CD8-positive, alpha-beta memory T cell (primary cell): ENCODE data around the gene SNTG2. TPM values are rescaled to one million over a fixed set of nuclear protein-coding genes. Genes with fewer than 3 reads are reported as not detected.

Experiments used
- CTCF ChIA-PET: fragments of 350-600 bp; sonication (Branson Sonifier 250); formaldehyde crosslinking; loops from one replicate; lab custom pipeline; 2021; ENCODE audit warnings: antibody characterized with exemption; lab: Charles Lee
- POLR2A ChIA-PET: fragments of 350-600 bp; sonication (Branson Sonifier 250); formaldehyde crosslinking; loops from one replicate; lab custom pipeline; 2021; ENCODE audit warnings: antibody characterized with exemption; lab: Charles Lee
- DNase-seq, 5 donors: peaks; one replicate each; pipeline versions ENCODE4 v3.0.0 to v3.0.0-alpha.2; 2020 to 2022; ENCODE audit warnings: mixed read lengths in 1 of 5
- H3K27ac ChIP-seq: one replicate; pipeline ENCODE4 v1.7.0; 2013; ENCODE audit warnings: low read depth, mild to moderate bottlenecking, low read length, moderate library complexity
- H3K27me3 ChIP-seq: 2 replicates; pipeline ENCODE4 v1.7.0; 2013; ENCODE audit warnings: low read length, mild to moderate bottlenecking; ENCODE audit not compliant: insufficient read depth, poor library complexity, severe bottlenecking
- H3K36me3 ChIP-seq: 2 replicates; pipeline ENCODE4 v1.7.0; 2013; ENCODE audit warnings: mild to moderate bottlenecking, low read length, moderate library complexity; ENCODE audit not compliant: insufficient read depth
- H3K4me1 ChIP-seq: 2 replicates; pipeline ENCODE4 v1.7.0; 2013; ENCODE audit warnings: mild to moderate bottlenecking, low read length, moderate library complexity; ENCODE audit not compliant: insufficient read depth
- H3K4me3 ChIP-seq: 2 replicates; pipeline ENCODE4 v1.7.0; 2013; ENCODE audit warnings: mild to moderate bottlenecking, low read length
- H3K9me3 ChIP-seq: 2 replicates; pipeline ENCODE4 v1.7.0; 2013; ENCODE audit warnings: mild to moderate bottlenecking, low read length
- H3K27ac Mint-ChIP-seq, 8 donors: one replicate each; pipeline ENCODE4 v1.8.0; 2020 to 2021; ENCODE audit warnings: mixed read lengths in 8 of 8, mild to moderate bottlenecking in 6 of 8, inconsistent platforms in 3 of 8, moderate library complexity in 3 of 8
- H3K27me3 Mint-ChIP-seq, 2 donors: one replicate each; pipeline ENCODE4 v1.8.0; 2020 to 2021; ENCODE audit warnings: mixed read lengths in 2 of 2, mild to moderate bottlenecking in 1 of 2, moderate library complexity in 1 of 2
- H3K36me3 Mint-ChIP-seq, 3 donors: one replicate each; pipeline ENCODE4 v1.8.0; 2020 to 2021; ENCODE audit warnings: mixed read lengths in 3 of 3, inconsistent platforms in 1 of 3, mild to moderate bottlenecking in 1 of 3
- H3K4me1 Mint-ChIP-seq, 3 donors: one replicate each; pipeline ENCODE4 v1.8.0; 2020 to 2021; ENCODE audit warnings: mixed read lengths in 3 of 3, inconsistent platforms in 1 of 3, mild to moderate bottlenecking in 1 of 3
- H3K4me3 Mint-ChIP-seq, 7 donors: one replicate each; pipeline ENCODE4 v1.8.0; 2020 to 2021; ENCODE audit warnings: mixed read lengths in 7 of 7, mild to moderate bottlenecking in 6 of 7, moderate library complexity in 4 of 7, inconsistent platforms in 2 of 7
- H3K9me3 Mint-ChIP-seq, 5 donors: one replicate each; pipeline ENCODE4 v1.8.0; 2020 to 2022; ENCODE audit warnings: mixed read lengths in 5 of 5, mild to moderate bottlenecking in 3 of 5, moderate library complexity in 2 of 5, inconsistent platforms in 1 of 5
- polyA plus RNA-seq: library from polyadenylated mRNA; unstranded; fragments of 300-500 nt; fragmentation: Illumina TruSeq; gene quantifications from one replicate; pipeline ENCODE4 v1.2.3, GENCODE V29; 2021
- total RNA-seq, 2 experiments: library from RNA; stranded (reverse); gene quantifications; one replicate each; pipeline ENCODE4 v1.2.3, GENCODE V29; 2021

SNTG2 gene
- total and polyA plus RNA-seq, 3 experiments from 2014 or later: 0.30 to 1.7 (median 1.3) TPM

DNA sequence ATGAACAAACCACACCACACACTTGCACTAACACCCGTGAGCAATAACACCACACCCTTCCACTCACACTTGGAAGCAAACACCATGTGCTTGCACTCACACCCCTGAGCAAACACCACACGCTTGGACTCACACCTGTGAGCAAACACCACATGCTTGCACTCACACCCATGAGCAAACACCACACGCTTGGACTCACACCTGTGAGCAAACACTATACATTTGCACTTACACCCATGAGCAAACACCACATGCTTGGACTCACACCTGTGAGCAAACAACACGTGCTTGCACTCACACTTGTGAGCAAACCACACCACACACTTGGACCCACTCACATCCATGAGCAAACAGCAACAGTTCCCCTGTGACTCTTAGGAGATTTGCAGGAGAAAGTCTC, 24.4 kb downstream of the SNTG2 start:
- H3K4me3 Mint-ChIP-seq: peak overlapping the region in 5 of 7 donors; percentile 30 to 84 (median 74)
- peak overlapping the region in 2 of 8 donors; percentile 40 to 71 for H3K27ac Mint-ChIP-seq
- peaks cover 3 to 8% (median 4%) of the 10 kb centered on the region in 5 donors for H3K9me3 Mint-ChIP-seq
- Histone ChIP-seq H3K4me1 (peaks cover 22% of the 10 kb centered on the region), H3K27ac (no peak overlapping the region), H3K36me3 (no peaks in the 10 kb centered on the region), H3K9me3 (no peaks in the 10 kb centered on the region), H3K4me3 (no peak overlapping the region), H3K27me3 (no peaks in the 10 kb centered on the region)
- H3K27me3 Mint-ChIP-seq: peaks cover 6 to 12% of the 10 kb centered on the region in 2 donors
- POLR2A ChIA-PET: interaction anchor here (2.1 kb wide), 1 partner anchor 24 kb away, joined by 11 read pairs; the partner anchor contains the start of gene SNTG2
- CTCF ChIA-PET: interaction anchor here (1.3 kb wide), 1 partner anchor 22 kb away, joined by 4 read pairs; no protein-coding TSS in a partner anchor
- no peak for DNase-seq
- H3K4me1 Mint-ChIP-seq: peaks cover 24 to 66% (median 26%) of the 10 kb centered on the region in 3 donors
- H3K36me3 Mint-ChIP-seq: peaks cover 0 to 8% (median 0%) of the 10 kb centered on the region in 3 donors

DNA sequence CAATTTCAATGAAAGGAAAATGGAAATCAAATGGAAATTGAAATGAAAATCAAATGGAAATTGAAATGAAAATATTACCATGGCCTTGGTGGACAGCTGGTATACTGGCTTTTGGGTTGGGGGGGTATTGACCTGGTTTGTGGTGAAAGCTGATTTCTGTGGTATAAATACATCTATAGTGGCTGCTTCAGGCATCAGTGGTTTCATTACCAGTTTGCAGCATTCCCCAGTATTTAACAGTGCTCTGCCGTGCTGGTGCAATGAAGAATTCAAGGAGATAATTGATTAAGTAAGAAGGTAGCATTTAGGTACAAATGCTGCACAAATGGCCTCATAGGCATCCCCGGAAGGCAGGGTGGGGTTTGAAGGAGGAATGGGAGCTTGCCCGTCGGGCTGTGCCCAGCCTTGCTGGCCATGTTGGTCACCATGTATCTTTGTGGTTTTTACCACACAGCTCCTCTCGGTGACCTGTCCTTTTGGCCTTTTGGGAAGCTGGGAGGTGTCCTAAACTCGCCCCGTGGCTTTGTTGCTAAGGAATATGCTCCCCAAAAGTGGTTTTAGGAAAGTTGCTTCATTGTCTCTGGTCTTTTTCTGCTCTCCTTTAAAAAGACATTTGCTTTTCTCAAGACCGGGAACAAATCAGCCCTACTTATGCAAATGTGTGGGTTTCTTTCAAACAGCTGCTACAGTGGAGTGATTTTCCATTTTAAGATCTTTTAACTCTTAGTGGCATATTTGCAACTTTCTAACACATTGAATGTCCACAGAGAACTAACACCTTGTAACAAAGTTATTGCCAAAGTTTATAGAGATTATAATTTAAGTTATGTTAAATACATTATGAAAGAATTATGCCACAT, 28.6 kb downstream of the SNTG2 start:
- H3K36me3 ChIP-seq: no peaks in the 10 kb centered on the region
- H3K9me3 ChIP-seq: no peaks in the 10 kb centered on the region
- ChIA-PET CTCF (interaction anchor here (0.7 kb wide), 1 partner anchor 20 kb away, joined by 3 read pairs; no protein-coding TSS in a partner anchor), POLR2A (no interaction called here)
- H3K4me1 Mint-ChIP-seq: peaks cover 13 to 34% (median 14%) of the 10 kb centered on the region in 3 donors
- H3K27me3 Mint-ChIP-seq: peaks cover 7 to 19% of the 10 kb centered on the region in 2 donors
- DNase-seq: no peak
- no peaks in the 10 kb centered on the region for H3K27me3 ChIP-seq
- H3K4me1 ChIP-seq: peaks cover 10% of the 10 kb centered on the region
- no peak overlapping the region for H3K27ac ChIP-seq
- peaks cover 0 to 5% (median 0%) of the 10 kb centered on the region in 3 donors for H3K36me3 Mint-ChIP-seq
- H3K4me3 ChIP-seq: no peak overlapping the region
- peak overlapping the region in 1 of 7 donors; percentile 25 for H3K4me3 Mint-ChIP-seq
- H3K27ac Mint-ChIP-seq: peak overlapping the region in 1 of 8 donors; percentile 10
- H3K9me3 Mint-ChIP-seq: peaks cover 0 to 7% (median 0%) of the 10 kb centered on the region in 5 donors

DNA sequence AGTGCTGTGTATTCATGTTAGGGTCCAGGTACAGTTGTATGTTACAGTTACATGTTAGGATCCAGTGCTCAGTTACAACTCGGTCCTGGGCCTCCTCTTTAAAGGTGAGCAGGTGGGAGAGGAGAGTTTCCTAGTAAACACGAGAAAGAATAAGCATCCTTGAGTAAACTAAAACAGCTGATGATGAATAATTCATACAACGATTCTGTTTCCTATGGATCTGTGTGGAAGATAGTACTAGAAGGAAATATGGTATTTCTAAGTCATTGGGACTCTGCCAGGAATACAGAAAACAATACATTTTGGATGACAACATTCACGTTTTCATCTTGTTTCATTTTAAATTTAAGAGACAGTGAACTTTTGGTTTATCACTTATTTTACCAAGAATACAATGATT, 29.5 kb downstream of the SNTG2 start:
- no peaks in the 10 kb centered on the region for H3K36me3 ChIP-seq
- H3K27ac ChIP-seq: no peak overlapping the region
- H3K4me1 Mint-ChIP-seq: peaks cover 5 to 34% (median 5%) of the 10 kb centered on the region in 3 donors
- no peak for DNase-seq
- no peak overlapping the region for H3K4me3 ChIP-seq
- peaks cover 9 to 28% of the 10 kb centered on the region in 2 donors for H3K27me3 Mint-ChIP-seq
- H3K27ac Mint-ChIP-seq: no peak overlapping the region
- no peaks in the 10 kb centered on the region for H3K9me3 ChIP-seq
- ChIA-PET POLR2A (no interaction called here), CTCF (no interaction called here)
- H3K36me3 Mint-ChIP-seq: peaks cover 0 to 5% (median 0%) of the 10 kb centered on the region in 3 donors
- no peak overlapping the region for H3K4me3 Mint-ChIP-seq
- no peaks in the 10 kb centered on the region for H3K27me3 ChIP-seq
- H3K4me1 ChIP-seq: peaks cover 1% of the 10 kb centered on the region
- H3K9me3 Mint-ChIP-seq: peaks cover 0 to 4% (median 0%) of the 10 kb centered on the region in 5 donors

DNA sequence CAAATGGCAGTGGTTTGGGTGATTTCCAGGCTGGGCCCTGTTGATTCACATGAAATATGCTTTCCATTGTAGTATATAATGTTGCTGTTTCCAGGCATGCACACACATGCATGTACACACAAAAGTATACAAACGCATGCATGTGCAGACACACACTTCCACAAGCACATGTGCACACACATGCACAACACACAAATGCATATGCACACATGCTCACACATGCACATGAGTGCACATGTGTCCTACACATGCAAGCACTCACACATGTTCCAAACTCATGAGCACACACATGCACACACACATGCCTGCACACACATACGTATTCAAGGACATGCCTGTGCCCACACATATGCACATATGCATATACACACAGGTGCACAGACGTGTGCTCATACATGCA, 30.6 kb downstream of the SNTG2 start:
- ChIA-PET POLR2A (no interaction called here), CTCF (no interaction called here)
- H3K4me1 Mint-ChIP-seq: peaks cover 0 to 30% (median 0%) of the 10 kb centered on the region in 3 donors

DNA sequence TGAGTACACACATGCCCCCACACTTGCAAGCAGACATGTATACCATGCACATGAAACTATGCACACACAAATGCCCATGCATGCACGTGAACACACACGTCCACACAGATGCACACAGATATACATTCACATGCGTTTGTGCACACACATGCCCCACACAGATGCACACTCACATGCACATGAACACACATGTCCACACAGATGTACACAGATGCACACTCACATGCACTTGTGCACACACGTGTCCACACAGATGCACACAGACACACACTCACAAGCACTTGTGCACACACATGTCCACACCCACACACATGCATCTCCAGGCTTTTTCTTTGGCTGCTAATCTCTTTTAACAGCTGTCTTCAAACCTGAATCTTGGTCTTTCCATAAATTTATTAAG, 31.1 kb downstream of the SNTG2 start:
- H3K27me3 ChIP-seq: no peaks in the 10 kb centered on the region
- H3K27ac ChIP-seq: no peak overlapping the region
- H3K4me3 ChIP-seq: no peak overlapping the region
- no peak overlapping the region for H3K27ac Mint-ChIP-seq
- H3K27me3 Mint-ChIP-seq: peaks cover 8 to 28% of the 10 kb centered on the region in 2 donors
- H3K9me3 ChIP-seq: no peaks in the 10 kb centered on the region
- peaks cover 0 to 27% (median 0%) of the 10 kb centered on the region in 3 donors for H3K4me1 Mint-ChIP-seq
- no peak overlapping the region for H3K4me3 Mint-ChIP-seq
- peaks cover 0 to 4% (median 0%) of the 10 kb centered on the region in 5 donors for H3K9me3 Mint-ChIP-seq
- no peaks in the 10 kb centered on the region for H3K4me1 ChIP-seq
- ChIA-PET CTCF (no interaction called here), POLR2A (no interaction called here)
- no peaks in the 10 kb centered on the region for H3K36me3 ChIP-seq
- DNase-seq: no peak
- peaks cover 0 to 5% (median 0%) of the 10 kb centered on the region in 3 donors for H3K36me3 Mint-ChIP-seq

More for the DNA sequence above, 30.6 kb downstream of the SNTG2 start:
- H3K27ac Mint-ChIP-seq: no peak overlapping the region
- DNase-seq: no peak
- H3K36me3 Mint-ChIP-seq: peaks cover 0 to 5% (median 0%) of the 10 kb centered on the region in 3 donors
- Histone ChIP-seq H3K4me3 (no peak overlapping the region), H3K9me3 (no peaks in the 10 kb centered on the region), H3K27ac (no peak overlapping the region), H3K27me3 (no peaks in the 10 kb centered on the region), H3K4me1 (no peaks in the 10 kb centered on the region), H3K36me3 (no peaks in the 10 kb centered on the region)
- H3K4me3 Mint-ChIP-seq: no peak overlapping the region
- H3K27me3 Mint-ChIP-seq: peaks cover 9 to 28% of the 10 kb centered on the region in 2 donors
- H3K9me3 Mint-ChIP-seq: peaks cover 0 to 4% (median 0%) of the 10 kb centered on the region in 5 donors

DNA sequence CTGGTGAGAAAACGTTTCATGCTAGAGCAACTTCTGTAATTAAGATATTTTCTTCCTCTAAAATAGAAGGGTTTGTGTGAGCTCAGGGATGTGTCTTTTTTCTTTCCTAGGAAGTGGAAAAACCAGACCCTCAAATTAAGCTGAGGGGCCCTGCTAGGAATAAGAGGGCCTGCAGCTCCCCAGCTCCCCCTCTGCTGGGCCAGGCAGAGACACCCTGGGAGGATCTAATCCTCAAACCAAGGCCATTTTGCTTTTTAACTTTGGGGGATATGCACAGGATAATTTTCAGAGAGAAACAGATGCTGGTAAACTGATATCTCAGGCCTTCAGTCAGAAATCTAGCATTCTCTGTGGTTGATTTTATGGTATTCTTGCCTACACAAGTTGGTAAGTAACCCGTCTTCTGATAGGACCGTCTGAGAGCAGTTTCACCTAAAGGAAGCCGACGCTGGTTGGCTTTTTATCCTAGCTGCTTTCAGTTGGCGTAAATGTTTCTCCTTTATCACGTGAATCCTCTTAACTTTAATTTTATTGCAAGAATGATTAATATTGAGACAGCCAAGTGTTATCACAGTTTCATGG, 34.8 kb downstream of the SNTG2 start:
- ChIA-PET POLR2A (no interaction called here), CTCF (no interaction called here)
- H3K27me3 ChIP-seq: no peaks in the 10 kb centered on the region
- H3K36me3 ChIP-seq: no peaks in the 10 kb centered on the region
- H3K27ac ChIP-seq: no peak overlapping the region
- H3K9me3 ChIP-seq: no peaks in the 10 kb centered on the region
- H3K4me1 ChIP-seq: no peaks in the 10 kb centered on the region
- H3K4me3 Mint-ChIP-seq: peak overlapping the region in 3 of 7 donors; percentile 5 to 72 (median 51)
- H3K27ac Mint-ChIP-seq: peak overlapping the region in 1 of 8 donors; percentile 49
- H3K27me3 Mint-ChIP-seq: peaks cover 6 to 14% of the 10 kb centered on the region in 2 donors
- H3K4me1 Mint-ChIP-seq: peaks cover 0 to 18% (median 0%) of the 10 kb centered on the region in 3 donors
- H3K9me3 Mint-ChIP-seq: peaks cover 0 to 2% (median 0%) of the 10 kb centered on the region in 5 donors
- DNase-seq: peak in 1 of 5 donors; percentile 37
- H3K4me3 ChIP-seq: no peak overlapping the region
- no peaks in the 10 kb centered on the region for H3K36me3 Mint-ChIP-seq

DNA sequence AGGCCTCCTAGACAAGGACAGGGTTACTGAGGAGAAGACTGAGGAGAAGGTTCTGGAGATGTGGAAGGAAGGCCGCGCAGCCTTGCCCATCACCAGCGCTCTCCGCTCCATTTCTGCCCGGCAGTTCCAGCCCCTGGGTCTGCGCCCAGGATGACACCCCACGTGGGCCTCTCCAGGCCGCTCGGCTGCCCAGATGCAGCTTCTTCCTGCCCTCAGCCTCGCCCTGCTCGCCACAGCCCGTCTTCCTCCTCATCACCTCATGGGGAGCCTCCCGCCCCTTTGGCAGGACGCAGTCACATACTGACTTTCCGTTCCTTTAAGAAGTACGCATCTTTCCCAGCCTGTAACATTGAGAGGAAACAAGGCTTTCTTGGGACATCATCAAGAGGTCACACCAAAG, 37.1 kb downstream of the SNTG2 start:
- Histone ChIP-seq H3K27me3 (no peaks in the 10 kb centered on the region), H3K27ac (no peak overlapping the region), H3K9me3 (no peaks in the 10 kb centered on the region), H3K36me3 (no peaks in the 10 kb centered on the region), H3K4me1 (no peaks in the 10 kb centered on the region), H3K4me3 (no peak overlapping the region)
- Mint-ChIP-seq H3K27ac (no peak overlapping the region), H3K4me1 (peaks cover 0 to 18% (median 0%) of the 10 kb centered on the region in 3 donors), H3K27me3 (peaks cover 8 to 10% of the 10 kb centered on the region in 2 donors), H3K4me3 (no peak overlapping the region), H3K36me3 (no peaks in the 10 kb centered on the region), H3K9me3 (no peaks in the 10 kb centered on the region)
- ChIA-PET CTCF (no interaction called here), POLR2A (no interaction called here)
- DNase-seq: no peak
